Activated CD4-positive, alpha-beta T cell treated with anti-CD3 and anti-CD28 coated beads, Interleukin-2, Interleukin-4, amounts not matched to agents 100 ng/mL and 50 ng/mL, durations not matched to agents 16 hours and 8 hours (primary cell): ENCODE measurements around the gene DYNLT2.
"Not testable (repeated sequence)": the region's sequence is repeated elsewhere in the genome, so short reads cannot be mapped to it uniquely, and the experiment has no call there.

Source experiments
- DNase-seq: peaks from one replicate; pipeline ENCODE4 v3.0.0-alpha.2; 2020; ENCODE audit warnings: low spot score

Gene DYNLT2

DNA sequence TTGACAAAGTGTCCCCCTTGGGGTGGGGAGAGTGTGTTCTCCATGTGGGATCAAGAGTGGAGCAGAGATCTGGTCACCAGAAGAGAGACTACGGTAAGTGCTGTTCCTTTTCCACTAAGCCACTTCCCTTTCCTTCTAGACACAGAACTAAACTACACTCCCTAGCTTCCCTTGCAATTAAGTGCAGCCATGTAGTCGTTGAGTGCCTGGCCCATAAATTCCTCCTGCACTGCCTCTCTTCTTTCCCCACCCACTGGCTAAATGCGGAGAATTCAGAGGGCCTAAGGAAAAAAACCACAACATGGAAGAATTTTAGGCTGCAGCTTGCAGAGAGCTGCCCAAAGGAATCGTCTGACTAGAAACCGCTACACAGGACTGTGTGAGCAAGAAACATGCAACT lies 51.1 kb downstream of the DYNLT2 start:
- DNase-seq, result no peak

- not testable (repeated sequence) for DNase-seq
Measured at GRCh38 chr6:169697115-169697514, 54.3 kb downstream of the DYNLT2 start.

- no peak for DNase-seq
Measured at GRCh38 chr6:169695131-169695530, 56.2 kb downstream of the DYNLT2 start.

- no peak for DNase-seq
Measured at GRCh38 chr6:169692516-169692915, 58.9 kb downstream of the DYNLT2 start.

- DNase-seq, result no peak
Measured at GRCh38 chr6:169691260-169691659, 60.1 kb downstream of the DYNLT2 start.
